ENCODE results near the gene LRG1.

DNA sequence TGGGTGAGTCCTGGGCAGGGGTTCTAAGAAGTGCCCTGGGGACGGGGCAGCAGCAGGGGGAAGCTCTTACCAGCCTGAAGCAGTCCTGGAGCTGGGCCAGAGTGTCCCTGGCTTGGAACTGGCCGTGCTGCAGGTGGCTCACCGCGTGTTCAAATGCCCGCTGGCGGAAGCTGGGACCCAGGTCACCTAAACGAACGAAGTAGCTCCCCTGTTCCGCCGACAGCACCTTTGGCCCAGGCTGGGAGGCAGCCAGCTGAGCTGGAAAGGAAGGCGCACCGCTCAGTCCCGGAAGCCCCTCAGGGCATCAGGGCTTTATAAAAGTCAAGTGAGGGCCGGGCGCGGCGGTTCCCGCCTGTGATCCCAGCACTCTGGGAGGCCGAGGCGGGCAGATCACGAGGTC, 31.1 kb downstream of the LRG1 start:
- TF ChIP-seq EZH2 (IDR thresholded peaks at IDR 0.05; ENCODE audit: borderline replicate concordance) (no peak), EZH2phosphoT487 (IDR thresholded peaks at IDR 0.05; ENCODE audit: low read depth, severe bottlenecking, unreplicated experiment) (no peak)
- TF ChIP-seq, protein P1, sequence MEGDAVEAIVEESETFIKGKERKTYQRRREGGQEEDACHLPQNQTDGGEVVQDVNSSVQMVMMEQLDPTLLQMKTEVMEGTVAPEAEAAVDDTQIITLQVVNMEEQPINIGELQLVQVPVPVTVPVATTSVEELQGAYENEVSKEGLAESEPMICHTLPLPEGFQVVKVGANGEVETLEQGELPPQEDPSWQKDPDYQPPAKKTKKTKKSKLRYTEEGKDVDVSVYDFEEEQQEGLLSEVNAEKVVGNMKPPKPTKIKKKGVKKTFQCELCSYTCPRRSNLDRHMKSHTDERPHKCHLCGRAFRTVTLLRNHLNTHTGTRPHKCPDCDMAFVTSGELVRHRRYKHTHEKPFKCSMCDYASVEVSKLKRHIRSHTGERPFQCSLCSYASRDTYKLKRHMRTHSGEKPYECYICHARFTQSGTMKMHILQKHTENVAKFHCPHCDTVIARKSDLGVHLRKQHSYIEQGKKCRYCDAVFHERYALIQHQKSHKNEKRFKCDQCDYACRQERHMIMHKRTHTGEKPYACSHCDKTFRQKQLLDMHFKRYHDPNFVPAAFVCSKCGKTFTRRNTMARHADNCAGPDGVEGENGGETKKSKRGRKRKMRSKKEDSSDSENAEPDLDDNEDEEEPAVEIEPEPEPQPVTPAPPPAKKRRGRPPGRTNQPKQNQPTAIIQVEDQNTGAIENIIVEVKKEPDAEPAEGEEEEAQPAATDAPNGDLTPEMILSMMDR (IDR thresholded peaks at IDR 0.05; ENCODE audit: poor library complexity), result no peak

Measured in hepatocyte (in vitro differentiated cells).